ENCODE results near the gene MX2.

The MX2 gene

DNA sequence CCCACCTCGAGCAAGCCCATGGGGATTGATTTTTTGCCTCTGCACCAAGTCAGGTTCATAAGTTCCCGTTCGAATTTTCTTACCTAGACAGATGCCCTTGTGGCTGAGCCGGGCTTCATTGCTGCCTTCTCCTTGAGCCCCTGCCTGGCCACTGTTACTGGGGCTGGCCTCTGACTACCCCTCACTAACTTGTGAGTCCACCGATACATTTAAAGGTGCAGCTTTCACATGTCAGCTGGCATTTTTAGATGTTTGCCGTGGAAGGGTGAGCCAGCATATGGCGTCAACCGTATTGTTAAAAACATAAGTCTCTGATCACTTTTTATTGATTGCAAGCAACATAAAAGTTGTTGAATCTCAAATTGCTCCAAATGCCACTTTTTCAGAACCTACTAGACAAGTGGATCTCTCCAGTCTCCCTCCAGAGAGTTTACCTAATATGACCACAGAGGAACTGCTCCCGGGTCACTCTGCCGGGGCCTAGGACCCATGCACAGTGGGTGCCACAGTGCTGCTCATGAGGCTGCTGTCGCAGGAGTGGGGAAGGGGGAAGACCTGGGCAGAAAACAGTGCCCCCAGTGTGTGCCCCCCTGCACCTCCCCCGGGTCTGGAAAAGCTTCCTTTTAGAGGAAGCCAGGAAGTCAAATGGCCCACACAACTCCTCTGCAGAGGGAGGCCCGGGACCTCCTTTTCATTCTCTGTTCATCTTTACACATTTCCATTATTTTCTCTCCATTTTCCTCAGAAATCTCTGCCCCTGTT lies 83.1 kb downstream of the MX2 start:
- Mint-ChIP-seq H3K4me3 (no peak overlapping the region), H3K27me3 (no peaks in the 10 kb centered on the region), H3K9me3 (no peaks in the 10 kb centered on the region), H3K4me1 (no peaks in the 10 kb centered on the region), H3K36me3 (peaks cover 85% of the 10 kb centered on the region), H3K27ac (no peak overlapping the region)
- no peak for DNase-seq
- CTCF ChIA-PET = interaction anchor here (1.1 kb wide), 1 partner anchor 16 kb away, joined by 3 read pairs; no protein-coding TSS in a partner anchor

DNA sequence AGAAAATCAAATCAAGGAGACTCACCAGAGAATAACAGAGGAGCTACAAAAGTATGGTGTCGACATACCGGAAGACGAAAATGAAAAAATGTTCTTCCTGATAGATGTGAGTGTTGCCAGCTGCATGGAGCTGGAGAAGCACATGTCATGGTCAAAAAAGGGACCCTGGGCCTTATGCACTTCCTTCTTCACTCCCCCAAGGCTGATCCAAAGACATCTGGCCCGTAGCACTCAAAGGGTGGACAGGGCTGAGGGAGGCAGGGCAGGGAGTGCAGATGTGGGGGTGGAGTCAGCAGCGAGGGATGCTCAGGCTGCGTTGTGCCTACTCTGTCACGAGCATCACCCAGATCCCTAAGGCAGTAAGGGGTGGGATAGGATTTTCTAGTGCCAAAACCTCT lies 83.6 kb downstream of the MX2 start:
- peaks cover 84% of the 10 kb centered on the region for H3K36me3 Mint-ChIP-seq
- no peak overlapping the region for H3K27ac Mint-ChIP-seq
- H3K4me3 Mint-ChIP-seq = no peak overlapping the region
- H3K9me3 Mint-ChIP-seq = no peaks in the 10 kb centered on the region
- no peak for DNase-seq
- H3K4me1 Mint-ChIP-seq = no peaks in the 10 kb centered on the region
- CTCF ChIA-PET = no interaction called here
- no peaks in the 10 kb centered on the region for H3K27me3 Mint-ChIP-seq

DNA sequence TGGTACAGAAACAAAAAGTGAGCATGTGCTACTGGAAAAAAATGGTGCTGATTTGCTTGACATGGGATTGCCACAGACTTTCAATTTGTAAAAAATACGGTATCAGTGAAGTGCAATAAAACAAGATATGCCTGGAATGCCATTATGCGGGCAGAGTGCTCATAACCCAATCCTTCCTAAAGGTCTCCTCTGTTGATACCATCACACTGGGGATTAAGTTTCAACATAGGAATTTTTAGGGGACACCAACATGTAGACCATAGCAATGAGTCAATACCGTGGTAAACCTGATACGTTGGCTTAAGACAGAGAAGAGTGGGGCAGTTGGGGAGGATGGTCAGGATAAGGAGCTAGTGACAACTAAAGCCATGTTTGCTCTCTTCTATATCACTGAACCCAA lies 84.8 kb downstream of the MX2 start:
- Mint-ChIP-seq H3K27ac (no peak overlapping the region), H3K4me3 (no peak overlapping the region), H3K9me3 (no peaks in the 10 kb centered on the region), H3K4me1 (no peaks in the 10 kb centered on the region), H3K27me3 (no peaks in the 10 kb centered on the region), H3K36me3 (peaks cover 83% of the 10 kb centered on the region)
- CTCF ChIA-PET = interaction anchor here (0.6 kb wide), 1 partner anchor 162 kb away, joined by 3 read pairs; no protein-coding TSS in a partner anchor
- DNase-seq = no peak

DNA sequence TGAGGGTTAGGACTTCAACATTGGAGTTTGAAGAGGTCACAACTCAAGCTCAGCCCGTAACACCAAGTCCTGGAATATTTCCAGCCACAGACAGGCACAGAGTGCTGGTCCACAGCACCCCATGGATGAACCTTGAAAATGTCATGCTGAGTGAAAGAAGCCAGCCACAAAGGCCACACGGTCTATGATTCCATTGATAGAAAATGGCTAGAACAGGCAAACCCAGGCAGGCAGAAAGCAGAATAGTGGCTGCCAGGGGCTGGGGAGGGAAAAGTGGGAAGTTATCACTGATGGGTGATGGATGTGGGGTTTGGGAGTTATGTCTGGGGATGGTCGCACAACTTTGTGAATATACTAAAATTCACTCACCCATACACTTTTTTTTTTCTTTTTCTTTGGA lies 85.5 kb downstream of the MX2 start:
- Mint-ChIP-seq H3K36me3 (peaks cover 80% of the 10 kb centered on the region), H3K4me1 (no peaks in the 10 kb centered on the region), H3K27ac (peak overlapping the region; percentile 29), H3K4me3 (no peak overlapping the region), H3K9me3 (no peaks in the 10 kb centered on the region), H3K27me3 (no peaks in the 10 kb centered on the region)
- DNase-seq = no peak
- CTCF ChIA-PET = interaction anchor here (0.6 kb wide), 1 partner anchor 163 kb away, joined by 3 read pairs; no protein-coding TSS in a partner anchor

DNA sequence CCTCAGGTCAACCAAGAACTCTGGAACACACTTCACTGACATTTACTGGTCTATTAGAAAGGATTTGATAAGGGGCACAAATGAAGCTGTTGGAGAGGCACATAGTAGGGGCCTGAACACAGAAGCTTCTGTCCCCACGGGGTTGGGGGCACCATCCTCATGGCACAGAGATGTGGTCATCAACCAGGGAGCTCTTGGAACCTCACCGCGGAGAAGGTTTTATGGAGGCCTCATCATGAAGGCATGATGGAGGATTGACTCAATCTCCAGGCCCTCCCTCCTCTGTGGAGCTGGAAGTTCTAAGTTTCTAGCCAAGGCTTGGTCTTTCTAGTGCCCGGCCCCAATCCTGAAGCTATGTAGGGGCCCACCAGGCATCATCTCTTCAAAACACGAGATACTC lies 87.8 kb downstream of the MX2 start:
- Mint-ChIP-seq H3K36me3 (peaks cover 76% of the 10 kb centered on the region), H3K9me3 (no peaks in the 10 kb centered on the region), H3K4me3 (no peak overlapping the region), H3K27me3 (no peaks in the 10 kb centered on the region), H3K4me1 (no peaks in the 10 kb centered on the region), H3K27ac (no peak overlapping the region)
- CTCF ChIA-PET = interaction anchor here (0.7 to 1.4 kb wide), 3 partner anchors 11 to 167 kb away, joined by 3 read pairs; no protein-coding TSS in a partner anchor
- DNase-seq = no peak

DNA sequence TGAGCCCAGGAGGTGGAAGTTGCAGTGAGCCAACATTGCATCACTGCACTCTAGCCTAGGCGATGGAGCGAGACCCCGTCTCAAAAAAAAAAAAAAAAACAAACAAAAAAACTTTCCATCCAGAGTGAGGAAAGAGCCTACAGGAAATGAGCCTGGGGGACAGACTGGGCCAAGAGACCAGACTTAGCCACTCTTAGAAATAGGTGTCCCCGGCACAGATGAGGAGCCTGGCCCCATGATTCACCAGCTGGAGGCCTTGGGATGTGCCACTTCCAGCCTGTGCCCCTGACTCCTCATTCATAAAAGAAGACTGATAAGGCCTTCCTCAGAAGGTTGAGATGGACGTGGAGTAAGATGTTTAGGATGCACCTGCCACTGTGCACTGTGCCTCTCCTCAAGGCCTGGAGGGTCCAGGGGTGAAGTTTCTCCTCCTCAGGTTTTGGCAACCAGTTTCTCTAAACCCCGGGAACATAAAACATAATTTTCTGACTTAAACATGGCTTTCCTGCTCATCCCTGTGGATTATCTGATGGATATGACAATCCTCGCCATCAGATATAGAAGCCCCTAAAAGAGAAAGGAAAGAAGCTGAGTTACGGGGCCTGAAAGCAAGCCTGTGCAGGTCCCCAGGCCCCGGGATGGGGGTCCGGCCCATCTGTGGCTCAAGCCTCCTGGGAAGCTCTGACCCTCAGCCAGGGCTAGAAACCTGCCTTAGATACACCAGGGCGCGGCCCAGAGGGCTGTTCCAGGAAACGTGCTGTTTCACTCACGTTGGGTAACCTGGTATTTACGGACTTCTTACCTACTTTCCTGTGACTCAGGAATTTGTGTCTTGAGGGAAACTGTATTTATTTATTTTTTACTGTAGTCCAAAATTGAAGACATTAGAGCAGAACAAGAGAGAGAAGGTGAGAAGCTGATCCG lies 90.2 kb downstream of the MX2 start:
- Mint-ChIP-seq H3K36me3 (peaks cover 71% of the 10 kb centered on the region), H3K9me3 (no peaks in the 10 kb centered on the region), H3K27ac (peak overlapping the region; percentile 49), H3K27me3 (no peaks in the 10 kb centered on the region), H3K4me3 (no peak overlapping the region), H3K4me1 (no peaks in the 10 kb centered on the region)
- CTCF ChIA-PET = interaction anchor here (1.5 kb wide), 1 partner anchor 169 kb away, joined by 5 read pairs; no protein-coding TSS in a partner anchor
- no peak for DNase-seq

DNA sequence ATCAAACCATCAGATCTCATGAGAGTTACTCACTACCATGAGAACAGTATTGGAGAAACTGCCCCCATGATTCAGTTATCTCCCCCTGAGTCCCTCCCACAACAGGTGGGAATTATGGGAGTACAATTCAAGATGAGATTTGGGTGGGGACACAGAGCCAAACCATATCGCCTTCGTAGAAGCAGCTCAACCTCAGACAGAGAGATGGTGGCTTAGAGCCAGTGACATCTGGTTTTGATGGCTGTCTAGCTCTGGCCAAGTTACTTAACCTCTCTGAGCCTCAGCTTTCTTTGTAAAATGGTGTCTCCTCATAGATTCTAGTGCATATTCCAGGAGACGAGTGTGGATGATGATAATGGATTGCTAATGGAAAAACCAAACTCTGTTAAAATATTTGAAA lies 91.4 kb downstream of the MX2 start:
- Mint-ChIP-seq H3K4me1 (no peaks in the 10 kb centered on the region), H3K36me3 (peaks cover 69% of the 10 kb centered on the region), H3K27me3 (no peaks in the 10 kb centered on the region), H3K9me3 (no peaks in the 10 kb centered on the region), H3K27ac (no peak overlapping the region), H3K4me3 (no peak overlapping the region)
- CTCF ChIA-PET = no interaction called here
- no peak for DNase-seq

DNA sequence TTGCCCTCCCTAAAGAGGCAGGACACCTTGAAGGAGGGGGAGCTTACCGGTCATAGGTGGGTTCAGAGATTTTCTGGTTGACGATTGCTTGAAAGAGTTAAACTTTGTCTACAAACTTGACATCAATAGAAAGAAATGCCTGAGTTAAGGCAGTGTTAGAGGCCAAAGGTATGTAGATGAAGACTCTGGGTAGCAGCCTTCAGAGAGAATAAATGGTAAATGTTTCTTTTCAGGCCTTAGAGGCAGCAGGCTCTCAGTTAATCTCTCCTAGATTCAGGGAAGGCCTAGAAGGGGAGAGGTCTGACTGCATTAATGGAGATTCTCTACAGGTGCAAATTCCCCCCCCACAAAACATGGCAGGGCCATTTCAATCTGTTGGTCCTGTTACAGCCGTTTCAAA lies 91.9 kb downstream of the MX2 start:
- no peak for DNase-seq

DNA sequence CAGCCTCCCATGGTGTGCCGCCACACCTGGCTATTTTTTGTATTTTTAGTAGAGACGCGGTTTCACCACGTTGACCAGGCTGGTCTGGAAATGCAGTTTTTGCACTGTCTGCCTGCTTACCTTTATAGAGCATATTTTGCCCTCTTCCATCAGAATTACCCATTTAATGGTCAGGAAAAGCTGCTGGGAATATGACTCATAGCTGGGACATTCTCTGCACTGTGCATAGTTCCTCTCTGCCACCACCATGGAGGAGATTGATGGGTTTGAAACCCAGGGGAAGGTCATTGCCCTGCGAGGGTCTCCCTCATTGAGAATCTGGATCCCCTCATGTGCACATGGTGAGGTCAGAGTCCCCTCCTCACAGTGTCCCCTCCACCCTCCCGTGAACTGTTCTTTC lies 96.3 kb downstream of the MX2 start:
- H3K27ac Mint-ChIP-seq = no peak overlapping the region
- CTCF ChIA-PET = interaction anchor here (1.0 to 1.5 kb wide), 3 partner anchors 148 to 335 kb away, joined by 3 to 5 read pairs (median 3); no protein-coding TSS in a partner anchor
- DNase-seq = no peak
- H3K36me3 Mint-ChIP-seq = peaks cover 58% of the 10 kb centered on the region
- peaks cover 3% of the 10 kb centered on the region for H3K4me1 Mint-ChIP-seq
- no peaks in the 10 kb centered on the region for H3K27me3 Mint-ChIP-seq
- H3K4me3 Mint-ChIP-seq = no peak overlapping the region
- H3K9me3 Mint-ChIP-seq = no peaks in the 10 kb centered on the region

More for the DNA sequence above, 91.9 kb downstream of the MX2 start:
- Mint-ChIP-seq H3K27me3 (no peaks in the 10 kb centered on the region), H3K36me3 (peaks cover 68% of the 10 kb centered on the region), H3K4me1 (no peaks in the 10 kb centered on the region), H3K4me3 (no peak overlapping the region), H3K27ac (peak overlapping the region; percentile 3), H3K9me3 (no peaks in the 10 kb centered on the region)
- CTCF ChIA-PET = no interaction called here

DNA sequence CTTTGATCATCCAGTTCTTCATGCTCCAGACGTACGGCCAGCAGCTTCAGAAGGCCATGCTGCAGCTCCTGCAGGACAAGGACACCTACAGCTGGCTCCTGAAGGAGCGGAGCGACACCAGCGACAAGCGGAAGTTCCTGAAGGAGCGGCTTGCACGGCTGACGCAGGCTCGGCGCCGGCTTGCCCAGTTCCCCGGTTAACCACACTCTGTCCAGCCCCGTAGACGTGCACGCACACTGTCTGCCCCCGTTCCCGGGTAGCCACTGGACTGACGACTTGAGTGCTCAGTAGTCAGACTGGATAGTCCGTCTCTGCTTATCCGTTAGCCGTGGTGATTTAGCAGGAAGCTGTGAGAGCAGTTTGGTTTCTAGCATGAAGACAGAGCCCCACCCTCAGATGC lies 96.7 kb downstream of the MX2 start:
- Mint-ChIP-seq H3K4me3 (no peak overlapping the region), H3K9me3 (no peaks in the 10 kb centered on the region), H3K4me1 (peaks cover 3% of the 10 kb centered on the region), H3K27ac (no peak overlapping the region), H3K27me3 (no peaks in the 10 kb centered on the region), H3K36me3 (peaks cover 58% of the 10 kb centered on the region)
- CTCF ChIA-PET = interaction anchor here (1.0 to 1.2 kb wide), 3 partner anchors 11 to 336 kb away, joined by 3 read pairs; no protein-coding TSS in a partner anchor
- no peak for DNase-seq

All from activated naive CD4-positive, alpha-beta T cell treated with anti-CD3 and anti-CD28 coated beads, Interleukin-2, amount 10 ng/mL, durations not matched to agents 7 days and 5 days (primary cell).